Vagina (tissue), 2 donors: ENCODE measurements around the gene LDLRAD1.

Source experiments
- CTCF ChIP-seq, 3 experiments: fragments of 450-650 bp in 2 of 3; fragments of 200-600 bp in 1 of 3; sonication (generic) in 1 of 3; IDR thresholded peaks; one replicate each; pipeline ENCODE4 v1.5.1; 2017 to 2019; ENCODE audit warnings: antibody characterized with exemption in 3 of 3, mild to moderate bottlenecking in 2 of 3, moderate library complexity in 2 of 3
- POLR2AphosphoS5 ChIP-seq, 2 donors: sonication (generic); formaldehyde crosslinking; IDR thresholded peaks; one replicate each; pipeline ENCODE4 v1.9.0; 2017; ENCODE audit warnings: antibody characterized with exemption in 2 of 2, mild to moderate bottlenecking in 2 of 2, low read depth in 1 of 2; ENCODE audit not compliant: insufficient read depth in 1 of 2

DNA sequence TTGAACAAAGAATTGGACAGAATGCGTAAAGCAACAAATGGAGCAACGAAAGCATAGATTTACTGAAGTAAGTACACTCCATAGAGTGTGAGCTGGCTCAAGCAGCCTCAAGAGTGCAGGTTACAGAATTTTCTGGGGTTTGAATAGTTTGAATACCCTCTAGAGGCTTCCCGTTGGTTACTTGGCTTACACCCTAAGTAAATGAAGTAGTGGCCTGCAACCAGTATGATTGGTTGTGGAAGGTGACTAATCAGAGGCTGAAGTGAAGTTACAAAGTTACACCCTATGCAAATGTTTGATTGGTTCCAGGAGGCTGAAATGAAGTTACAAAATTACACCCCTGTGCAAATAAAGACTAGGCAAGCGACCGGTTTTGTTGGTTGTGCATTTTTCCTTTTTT lies 46.3 kb upstream of the LDLRAD1 start:
- TF ChIP-seq CTCF (IDR thresholded peaks at IDR 0.05) (no peak), POLR2AphosphoS5 (IDR thresholded peaks at IDR 0.05; ENCODE audit: insufficient read depth in 1 of 2, low read depth in 1 of 2) (no peak)
